Astrocyte of the spinal cord (primary cell): Measurements from ENCODE around the gene GPR179.

Source experiments
- DNase-seq: peaks from one replicate; pipeline ENCODE4 v3.0.0; 2011; ENCODE audit warnings: low read depth, low spot score
- H3K4me3 ChIP-seq: 2 replicates; pipeline ENCODE4 v1.5.1; 2011; ENCODE audit warnings: low read depth, mild to moderate bottlenecking, low read length, moderate library complexity
- in situ Hi-C: cut with HindIII; loops from 2 replicates; pipeline ENCODE4 v1.10.0; 2017; ENCODE audit warnings: low sequenced_read_pairs
- TF ChIP-seq, protein P1 (sequence below): IDR thresholded peaks from 2 replicates; pipeline ENCODE4 v1.5.1; 2012; ENCODE audit warnings: low read depth, mild to moderate bottlenecking, low read length, inconsistent platforms

Gene GPR179

DNA sequence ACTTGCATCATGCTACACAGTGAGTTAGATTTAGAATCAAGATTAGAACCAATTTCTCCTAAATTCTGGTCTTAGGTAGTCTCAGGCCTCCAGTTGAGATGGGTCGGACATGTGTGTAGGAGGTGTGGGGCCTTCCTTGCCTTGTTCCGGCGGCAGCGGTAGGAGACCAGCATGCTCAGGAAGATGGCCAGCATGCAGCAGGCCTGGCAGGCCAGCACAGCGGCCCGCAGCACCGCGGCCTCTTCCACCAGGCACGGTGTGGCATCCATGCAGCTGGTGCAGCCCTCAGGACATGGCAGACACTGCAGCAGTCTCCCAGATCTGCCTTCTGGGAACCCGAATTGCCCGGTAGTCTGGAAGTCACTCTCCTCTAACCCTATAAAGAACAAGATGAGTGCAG is 6.9 kb downstream of the GPR179 start:
- in situ Hi-C loops = no loop called here
- H3K4me3 ChIP-seq = no peak overlapping the region
- no peak for DNase-seq
- TF ChIP-seq, protein P1, sequence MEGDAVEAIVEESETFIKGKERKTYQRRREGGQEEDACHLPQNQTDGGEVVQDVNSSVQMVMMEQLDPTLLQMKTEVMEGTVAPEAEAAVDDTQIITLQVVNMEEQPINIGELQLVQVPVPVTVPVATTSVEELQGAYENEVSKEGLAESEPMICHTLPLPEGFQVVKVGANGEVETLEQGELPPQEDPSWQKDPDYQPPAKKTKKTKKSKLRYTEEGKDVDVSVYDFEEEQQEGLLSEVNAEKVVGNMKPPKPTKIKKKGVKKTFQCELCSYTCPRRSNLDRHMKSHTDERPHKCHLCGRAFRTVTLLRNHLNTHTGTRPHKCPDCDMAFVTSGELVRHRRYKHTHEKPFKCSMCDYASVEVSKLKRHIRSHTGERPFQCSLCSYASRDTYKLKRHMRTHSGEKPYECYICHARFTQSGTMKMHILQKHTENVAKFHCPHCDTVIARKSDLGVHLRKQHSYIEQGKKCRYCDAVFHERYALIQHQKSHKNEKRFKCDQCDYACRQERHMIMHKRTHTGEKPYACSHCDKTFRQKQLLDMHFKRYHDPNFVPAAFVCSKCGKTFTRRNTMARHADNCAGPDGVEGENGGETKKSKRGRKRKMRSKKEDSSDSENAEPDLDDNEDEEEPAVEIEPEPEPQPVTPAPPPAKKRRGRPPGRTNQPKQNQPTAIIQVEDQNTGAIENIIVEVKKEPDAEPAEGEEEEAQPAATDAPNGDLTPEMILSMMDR = no peak

GRCh38 chr17:38334480-38335364 is 9.0 kb downstream of the GPR179 start:
- in situ Hi-C loops = no loop called here
- DNase-seq = no peak
- no peak overlapping the region for H3K4me3 ChIP-seq
- TF ChIP-seq, protein P1 = no peak

DNA sequence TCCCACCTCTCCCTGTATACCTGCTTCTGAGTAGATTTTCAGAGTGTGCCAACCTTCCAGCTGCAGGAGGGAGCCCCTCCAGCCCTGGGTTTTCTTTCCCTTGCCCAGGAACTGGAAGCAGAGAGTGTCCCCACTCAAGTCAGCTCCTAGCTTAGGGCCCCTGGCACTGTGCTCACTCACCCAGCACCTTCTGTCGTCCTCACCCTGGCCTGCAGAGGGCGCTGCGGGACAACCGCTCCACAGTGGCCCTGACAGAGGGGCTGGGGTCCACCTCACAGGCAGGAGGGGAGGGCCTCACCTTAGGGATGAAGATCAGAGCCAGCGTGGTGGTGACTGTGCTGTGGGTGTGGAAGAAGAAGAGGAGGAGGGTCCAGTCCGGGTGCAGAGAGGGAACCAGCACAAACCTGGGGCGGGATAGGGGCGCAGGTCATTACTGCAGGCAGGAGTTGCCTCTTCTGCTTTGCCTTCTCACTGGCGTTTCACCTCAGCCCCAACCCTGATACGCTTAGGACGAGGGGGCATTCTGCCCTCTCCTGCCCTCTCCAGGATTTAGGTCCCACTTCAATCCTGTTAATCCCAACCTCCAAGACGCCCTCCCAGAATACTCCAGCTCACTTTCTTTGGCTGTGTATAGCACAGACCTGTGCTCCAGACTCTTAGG is 10.0 kb downstream of the GPR179 start:
- in situ Hi-C loops = no loop called here
- no peak for DNase-seq
- TF ChIP-seq, protein P1 = peak; percentile 73
- H3K4me3 ChIP-seq = no peak overlapping the region

DNA sequence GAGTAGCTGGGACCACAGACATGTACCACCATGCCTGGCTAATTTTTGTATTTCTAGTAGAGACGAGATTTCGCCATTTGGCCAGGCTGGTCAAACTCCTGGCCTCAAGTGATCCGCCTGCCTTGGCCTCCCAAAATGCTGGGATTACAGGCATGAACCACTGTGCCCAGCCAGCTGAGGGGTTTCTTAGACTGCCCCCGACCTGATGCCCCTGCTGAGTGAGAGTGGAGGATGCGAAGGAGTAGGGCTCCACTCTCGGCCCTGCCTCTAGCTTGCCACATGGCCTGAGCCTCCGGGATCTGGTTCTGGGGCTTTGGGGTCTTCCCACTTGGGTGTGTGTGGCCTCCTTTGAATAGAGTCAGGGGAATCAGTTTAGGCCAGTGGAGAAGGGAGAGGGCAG is 11.0 kb downstream of the GPR179 start:
- in situ Hi-C loops = no loop called here
- H3K4me3 ChIP-seq = no peak overlapping the region
- TF ChIP-seq, protein P1 = no peak
- DNase-seq = no peak

GRCh38 chr17:38330941-38331411 is 12.8 kb downstream of the GPR179 start:
- TF ChIP-seq, protein P1 = no peak
- DNase-seq = no peak
- in situ Hi-C loops = no loop called here
- H3K4me3 ChIP-seq = no peak overlapping the region

DNA sequence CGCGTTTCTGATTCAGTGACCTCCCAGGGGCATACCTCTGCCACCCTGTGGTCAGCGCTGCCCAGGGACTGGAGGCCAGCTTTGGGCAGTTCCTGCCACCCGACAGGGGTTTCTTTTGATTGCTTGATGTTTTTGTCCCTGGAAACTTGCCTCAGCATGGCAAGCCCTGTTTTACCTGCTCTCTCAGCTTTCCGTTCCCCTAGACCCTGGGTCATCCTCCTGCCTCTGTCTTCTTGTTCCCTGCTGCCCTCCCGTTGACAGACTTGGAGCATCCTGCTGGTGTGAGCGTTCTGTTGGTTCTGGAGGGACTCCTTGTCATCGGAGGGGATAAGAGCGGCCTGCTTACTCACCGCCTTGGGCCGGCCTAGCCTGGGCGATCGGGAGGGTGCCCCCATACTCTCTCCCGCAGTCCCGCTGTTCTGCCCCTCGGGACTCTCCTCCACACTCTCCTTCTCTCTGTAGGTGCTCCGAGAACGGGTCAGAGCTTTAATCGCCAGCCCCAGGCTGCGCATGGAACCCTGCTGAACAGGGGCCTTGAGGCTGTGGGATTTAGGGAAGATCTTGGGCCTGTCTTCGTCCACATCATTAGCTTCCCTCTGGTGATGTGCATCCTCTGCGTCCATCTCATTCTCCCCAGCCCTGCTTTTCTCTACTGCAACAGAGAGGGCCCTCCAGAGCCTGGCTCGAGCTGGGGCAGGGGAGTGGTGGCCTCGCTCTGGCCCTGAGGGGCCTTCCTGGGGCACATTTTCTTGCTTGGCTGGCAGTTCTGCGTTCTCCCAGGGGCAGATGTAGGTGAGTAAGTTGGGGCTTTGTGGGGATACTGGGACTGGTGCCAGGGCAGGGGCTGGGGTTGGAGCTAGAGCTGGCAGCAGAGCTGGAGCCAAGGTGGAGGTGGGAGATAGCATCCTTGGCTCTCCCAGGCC is 13.7 kb downstream of the GPR179 start:
- DNase-seq = no peak
- in situ Hi-C loops = no loop called here
- H3K4me3 ChIP-seq = no peak overlapping the region
- TF ChIP-seq, protein P1 = no peak
